Omental fat pad (tissue), 4 donors: ENCODE results near the gene ELP4. TPM values are rescaled to one million over a fixed set of nuclear protein-coding genes. Genes with fewer than 3 reads are reported as not detected.

ENCODE experiments used
- ATAC-seq: fragments of 150-250 bp; one replicate; pipeline ENCODE4 v1.9.1; 2016; ENCODE audit warnings: mild to moderate bottlenecking, moderate library complexity; ENCODE audit not compliant: low FRiP score
- DNase-seq: peaks from one replicate; pipeline ENCODE4 v3.0.0-alpha.2; 2019; ENCODE audit warnings: low spot score
- CTCF ChIP-seq, 3 donors: fragments of 450-650 bp; IDR thresholded peaks; one replicate each; pipeline ENCODE4 v1.5.1; 2016 to 2017; ENCODE audit warnings: antibody characterized with exemption in 3 of 3, mild to moderate bottlenecking in 3 of 3, moderate library complexity in 2 of 3
- total RNA-seq, 4 donors: library from RNA; depleted of rRNA; stranded (reverse); fragments of >200 nt; gene quantifications; one replicate each; pipeline ENCODE4 v1.1.0, GENCODE V29; 2016

The ELP4 gene
- total RNA-seq, 4 donors from 2014 or later: 14.1 to 32.0 (median 20.8) TPM

GRCh38 chr11:31801298-31801702 lies 291.7 kb downstream of the ELP4 start:
- no peak for ATAC-seq
- DNase-seq: no peak
- no peak for TF ChIP-seq CTCF (IDR thresholded peaks at IDR 0.05)

- ATAC-seq (no peak), DNase-seq (no peak)
- no peak for TF ChIP-seq CTCF (IDR thresholded peaks at IDR 0.05)
Observed at GRCh38 chr11:31802000-31802551, 292.5 kb downstream of the ELP4 start.

- no peak for ATAC-seq
- no peak for DNase-seq
- no peak for TF ChIP-seq CTCF (IDR thresholded peaks at IDR 0.05)
Observed at GRCh38 chr11:31802609-31802989, 293.0 kb downstream of the ELP4 start.

GRCh38 chr11:31802990-31803812 lies 293.6 kb downstream of the ELP4 start:
- DNase-seq (no peak), ATAC-seq (no peak)
- TF ChIP-seq CTCF (IDR thresholded peaks at IDR 0.05): no peak

- no peak for TF ChIP-seq CTCF (IDR thresholded peaks at IDR 0.05)
- DNase-seq: no peak
- no peak for ATAC-seq
Observed at GRCh38 chr11:31803813-31804311, 294.3 kb downstream of the ELP4 start.

- DNase-seq: no peak
- no peak for TF ChIP-seq CTCF (IDR thresholded peaks at IDR 0.05)
- ATAC-seq: no peak
Observed at GRCh38 chr11:31804312-31805036, 294.9 kb downstream of the ELP4 start.
